WTC11 (cell line): ENCODE results near the gene NOM1.

ENCODE experiments used
- CBFB ChIP-seq: sonication (generic); formaldehyde crosslinking; IDR thresholded peaks from 2 replicates; pipeline ENCODE4 v1.8.1; 2022; ENCODE audit warnings: mild to moderate bottlenecking, low read depth, missing genetic modification reagents
- ESRRA ChIP-seq: sonication (generic); formaldehyde crosslinking; IDR thresholded peaks from 2 replicates; pipeline ENCODE4 v1.8.1; 2022; ENCODE audit warnings: mild to moderate bottlenecking, missing genetic modification reagents, borderline replicate concordance
- ETV6 ChIP-seq: sonication (generic); formaldehyde crosslinking; IDR thresholded peaks from 2 replicates; pipeline ENCODE4 v1.8.1; 2022; ENCODE audit warnings: mild to moderate bottlenecking, missing genetic modification reagents
- NR2C2 ChIP-seq: sonication (generic); formaldehyde crosslinking; IDR thresholded peaks from 2 replicates; pipeline ENCODE4 v1.8.0; 2022; ENCODE audit warnings: mild to moderate bottlenecking, missing genetic modification reagents
- USF1 ChIP-seq: sonication (generic); formaldehyde crosslinking; IDR thresholded peaks from 2 replicates; pipeline ENCODE4 v1.8.0; 2022; ENCODE audit warnings: mild to moderate bottlenecking, missing genetic modification reagents
- ZNF121 ChIP-seq: sonication (generic); formaldehyde crosslinking; IDR thresholded peaks from 2 replicates; pipeline ENCODE4 v1.8.0; 2023; ENCODE audit warnings: missing genetic modification reagents
- TF ChIP-seq, protein P1 (sequence below): sonication (generic); formaldehyde crosslinking; IDR thresholded peaks from 2 replicates; pipeline ENCODE4 v1.8.1; 2023; ENCODE audit warnings: mild to moderate bottlenecking, missing genetic modification reagents, borderline replicate concordance
- TF ChIP-seq, protein P2 (sequence below): fragments of 200-600 bp; IDR thresholded peaks from 2 replicates; pipeline ENCODE4 v1.8.0; 2022; ENCODE audit warnings: antibody characterized with exemption
- TF ChIP-seq, protein P3 (sequence below): sonication (generic); formaldehyde crosslinking; IDR thresholded peaks from 2 replicates; pipeline ENCODE4 v1.8.0; 2022; ENCODE audit warnings: mild to moderate bottlenecking, missing genetic modification reagents
- TF ChIP-seq, protein P4 (sequence below): sonication (generic); formaldehyde crosslinking; IDR thresholded peaks from 2 replicates; pipeline ENCODE4 v1.8.0; 2022; ENCODE audit warnings: mild to moderate bottlenecking, missing genetic modification reagents
- TF ChIP-seq, protein P5 (sequence below): fragments of 250-450 bp; sonication (Bioruptor Pico); IDR thresholded peaks from 2 replicates; pipeline ENCODE4 v1.9.0; 2021; ENCODE audit warnings: mild to moderate bottlenecking

GRCh38 chr7:157009170-157009777 is 59.8 kb downstream of the NOM1 start:
- TF ChIP-seq, protein P1, sequence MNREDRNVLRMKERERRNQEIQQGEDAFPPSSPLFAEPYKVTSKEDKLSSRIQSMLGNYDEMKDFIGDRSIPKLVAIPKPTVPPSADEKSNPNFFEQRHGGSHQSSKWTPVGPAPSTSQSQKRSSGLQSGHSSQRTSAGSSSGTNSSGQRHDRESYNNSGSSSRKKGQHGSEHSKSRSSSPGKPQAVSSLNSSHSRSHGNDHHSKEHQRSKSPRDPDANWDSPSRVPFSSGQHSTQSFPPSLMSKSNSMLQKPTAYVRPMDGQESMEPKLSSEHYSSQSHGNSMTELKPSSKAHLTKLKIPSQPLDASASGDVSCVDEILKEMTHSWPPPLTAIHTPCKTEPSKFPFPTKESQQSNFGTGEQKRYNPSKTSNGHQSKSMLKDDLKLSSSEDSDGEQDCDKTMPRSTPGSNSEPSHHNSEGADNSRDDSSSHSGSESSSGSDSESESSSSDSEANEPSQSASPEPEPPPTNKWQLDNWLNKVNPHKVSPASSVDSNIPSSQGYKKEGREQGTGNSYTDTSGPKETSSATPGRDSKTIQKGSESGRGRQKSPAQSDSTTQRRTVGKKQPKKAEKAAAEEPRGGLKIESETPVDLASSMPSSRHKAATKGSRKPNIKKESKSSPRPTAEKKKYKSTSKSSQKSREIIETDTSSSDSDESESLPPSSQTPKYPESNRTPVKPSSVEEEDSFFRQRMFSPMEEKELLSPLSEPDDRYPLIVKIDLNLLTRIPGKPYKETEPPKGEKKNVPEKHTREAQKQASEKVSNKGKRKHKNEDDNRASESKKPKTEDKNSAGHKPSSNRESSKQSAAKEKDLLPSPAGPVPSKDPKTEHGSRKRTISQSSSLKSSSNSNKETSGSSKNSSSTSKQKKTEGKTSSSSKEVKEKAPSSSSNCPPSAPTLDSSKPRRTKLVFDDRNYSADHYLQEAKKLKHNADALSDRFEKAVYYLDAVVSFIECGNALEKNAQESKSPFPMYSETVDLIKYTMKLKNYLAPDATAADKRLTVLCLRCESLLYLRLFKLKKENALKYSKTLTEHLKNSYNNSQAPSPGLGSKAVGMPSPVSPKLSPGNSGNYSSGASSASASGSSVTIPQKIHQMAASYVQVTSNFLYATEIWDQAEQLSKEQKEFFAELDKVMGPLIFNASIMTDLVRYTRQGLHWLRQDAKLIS: no peak
- TF ChIP-seq, protein P2, sequence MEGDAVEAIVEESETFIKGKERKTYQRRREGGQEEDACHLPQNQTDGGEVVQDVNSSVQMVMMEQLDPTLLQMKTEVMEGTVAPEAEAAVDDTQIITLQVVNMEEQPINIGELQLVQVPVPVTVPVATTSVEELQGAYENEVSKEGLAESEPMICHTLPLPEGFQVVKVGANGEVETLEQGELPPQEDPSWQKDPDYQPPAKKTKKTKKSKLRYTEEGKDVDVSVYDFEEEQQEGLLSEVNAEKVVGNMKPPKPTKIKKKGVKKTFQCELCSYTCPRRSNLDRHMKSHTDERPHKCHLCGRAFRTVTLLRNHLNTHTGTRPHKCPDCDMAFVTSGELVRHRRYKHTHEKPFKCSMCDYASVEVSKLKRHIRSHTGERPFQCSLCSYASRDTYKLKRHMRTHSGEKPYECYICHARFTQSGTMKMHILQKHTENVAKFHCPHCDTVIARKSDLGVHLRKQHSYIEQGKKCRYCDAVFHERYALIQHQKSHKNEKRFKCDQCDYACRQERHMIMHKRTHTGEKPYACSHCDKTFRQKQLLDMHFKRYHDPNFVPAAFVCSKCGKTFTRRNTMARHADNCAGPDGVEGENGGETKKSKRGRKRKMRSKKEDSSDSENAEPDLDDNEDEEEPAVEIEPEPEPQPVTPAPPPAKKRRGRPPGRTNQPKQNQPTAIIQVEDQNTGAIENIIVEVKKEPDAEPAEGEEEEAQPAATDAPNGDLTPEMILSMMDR: no peak
- TF ChIP-seq USF1 (CRISPR knock-in tag) (no peak), CBFB (CRISPR knock-in tag) (no peak), ZNF121 (CRISPR knock-in tag) (no peak), ESRRA (CRISPR knock-in tag) (no peak), ETV6 (CRISPR knock-in tag) (no peak), NR2C2 (CRISPR knock-in tag) (no peak)
- TF ChIP-seq, protein P3, sequence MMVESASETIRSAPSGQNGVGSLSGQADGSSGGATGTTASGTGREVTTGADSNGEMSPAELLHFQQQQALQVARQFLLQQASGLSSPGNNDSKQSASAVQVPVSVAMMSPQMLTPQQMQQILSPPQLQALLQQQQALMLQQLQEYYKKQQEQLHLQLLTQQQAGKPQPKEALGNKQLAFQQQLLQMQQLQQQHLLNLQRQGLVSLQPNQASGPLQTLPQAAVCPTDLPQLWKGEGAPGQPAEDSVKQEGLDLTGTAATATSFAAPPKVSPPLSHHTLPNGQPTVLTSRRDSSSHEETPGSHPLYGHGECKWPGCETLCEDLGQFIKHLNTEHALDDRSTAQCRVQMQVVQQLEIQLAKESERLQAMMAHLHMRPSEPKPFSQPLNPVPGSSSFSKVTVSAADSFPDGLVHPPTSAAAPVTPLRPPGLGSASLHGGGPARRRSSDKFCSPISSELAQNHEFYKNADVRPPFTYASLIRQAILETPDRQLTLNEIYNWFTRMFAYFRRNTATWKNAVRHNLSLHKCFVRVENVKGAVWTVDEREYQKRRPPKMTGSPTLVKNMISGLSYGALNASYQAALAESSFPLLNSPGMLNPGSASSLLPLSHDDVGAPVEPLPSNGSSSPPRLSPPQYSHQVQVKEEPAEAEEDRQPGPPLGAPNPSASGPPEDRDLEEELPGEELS (CRISPR knock-in tag): no peak
- TF ChIP-seq, protein P4, sequence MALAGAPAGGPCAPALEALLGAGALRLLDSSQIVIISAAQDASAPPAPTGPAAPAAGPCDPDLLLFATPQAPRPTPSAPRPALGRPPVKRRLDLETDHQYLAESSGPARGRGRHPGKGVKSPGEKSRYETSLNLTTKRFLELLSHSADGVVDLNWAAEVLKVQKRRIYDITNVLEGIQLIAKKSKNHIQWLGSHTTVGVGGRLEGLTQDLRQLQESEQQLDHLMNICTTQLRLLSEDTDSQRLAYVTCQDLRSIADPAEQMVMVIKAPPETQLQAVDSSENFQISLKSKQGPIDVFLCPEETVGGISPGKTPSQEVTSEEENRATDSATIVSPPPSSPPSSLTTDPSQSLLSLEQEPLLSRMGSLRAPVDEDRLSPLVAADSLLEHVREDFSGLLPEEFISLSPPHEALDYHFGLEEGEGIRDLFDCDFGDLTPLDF (CRISPR knock-in tag): no peak
- TF ChIP-seq, protein P5, sequence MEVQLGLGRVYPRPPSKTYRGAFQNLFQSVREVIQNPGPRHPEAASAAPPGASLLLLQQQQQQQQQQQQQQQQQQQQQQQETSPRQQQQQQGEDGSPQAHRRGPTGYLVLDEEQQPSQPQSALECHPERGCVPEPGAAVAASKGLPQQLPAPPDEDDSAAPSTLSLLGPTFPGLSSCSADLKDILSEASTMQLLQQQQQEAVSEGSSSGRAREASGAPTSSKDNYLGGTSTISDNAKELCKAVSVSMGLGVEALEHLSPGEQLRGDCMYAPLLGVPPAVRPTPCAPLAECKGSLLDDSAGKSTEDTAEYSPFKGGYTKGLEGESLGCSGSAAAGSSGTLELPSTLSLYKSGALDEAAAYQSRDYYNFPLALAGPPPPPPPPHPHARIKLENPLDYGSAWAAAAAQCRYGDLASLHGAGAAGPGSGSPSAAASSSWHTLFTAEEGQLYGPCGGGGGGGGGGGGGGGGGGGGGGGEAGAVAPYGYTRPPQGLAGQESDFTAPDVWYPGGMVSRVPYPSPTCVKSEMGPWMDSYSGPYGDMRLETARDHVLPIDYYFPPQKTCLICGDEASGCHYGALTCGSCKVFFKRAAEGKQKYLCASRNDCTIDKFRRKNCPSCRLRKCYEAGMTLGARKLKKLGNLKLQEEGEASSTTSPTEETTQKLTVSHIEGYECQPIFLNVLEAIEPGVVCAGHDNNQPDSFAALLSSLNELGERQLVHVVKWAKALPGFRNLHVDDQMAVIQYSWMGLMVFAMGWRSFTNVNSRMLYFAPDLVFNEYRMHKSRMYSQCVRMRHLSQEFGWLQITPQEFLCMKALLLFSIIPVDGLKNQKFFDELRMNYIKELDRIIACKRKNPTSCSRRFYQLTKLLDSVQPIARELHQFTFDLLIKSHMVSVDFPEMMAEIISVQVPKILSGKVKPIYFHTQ: no peak
